Measurements from ENCODE around the gene DRC3.

GRCh38 chr17:18009609-18010420, 37.2 kb downstream of the DRC3 start:
- TF ChIP-seq, protein P1, sequence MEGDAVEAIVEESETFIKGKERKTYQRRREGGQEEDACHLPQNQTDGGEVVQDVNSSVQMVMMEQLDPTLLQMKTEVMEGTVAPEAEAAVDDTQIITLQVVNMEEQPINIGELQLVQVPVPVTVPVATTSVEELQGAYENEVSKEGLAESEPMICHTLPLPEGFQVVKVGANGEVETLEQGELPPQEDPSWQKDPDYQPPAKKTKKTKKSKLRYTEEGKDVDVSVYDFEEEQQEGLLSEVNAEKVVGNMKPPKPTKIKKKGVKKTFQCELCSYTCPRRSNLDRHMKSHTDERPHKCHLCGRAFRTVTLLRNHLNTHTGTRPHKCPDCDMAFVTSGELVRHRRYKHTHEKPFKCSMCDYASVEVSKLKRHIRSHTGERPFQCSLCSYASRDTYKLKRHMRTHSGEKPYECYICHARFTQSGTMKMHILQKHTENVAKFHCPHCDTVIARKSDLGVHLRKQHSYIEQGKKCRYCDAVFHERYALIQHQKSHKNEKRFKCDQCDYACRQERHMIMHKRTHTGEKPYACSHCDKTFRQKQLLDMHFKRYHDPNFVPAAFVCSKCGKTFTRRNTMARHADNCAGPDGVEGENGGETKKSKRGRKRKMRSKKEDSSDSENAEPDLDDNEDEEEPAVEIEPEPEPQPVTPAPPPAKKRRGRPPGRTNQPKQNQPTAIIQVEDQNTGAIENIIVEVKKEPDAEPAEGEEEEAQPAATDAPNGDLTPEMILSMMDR (IDR thresholded peaks at IDR 0.05; ENCODE audit: insufficient read depth, low read depth, low read length), result no peak
- no peak for TF ChIP-seq EZH2 (IDR thresholded peaks at IDR 0.05; ENCODE audit: insufficient read depth, low read length)
